SK-N-SH (cell line): Measurements from ENCODE around the gene PCNX2. TPM values are rescaled to one million over a fixed set of nuclear protein-coding genes. Genes with fewer than 3 reads are reported as not detected.

Experiments
- CTCF ChIA-PET: fragments of 300-600, 350-600 bp; formaldehyde crosslinking; extraction: SDS; loops from one replicate; lab custom pipeline; 2021; lab: Yijun Ruan, JAX
- POLR2A ChIA-PET: fragments of 350-600 bp; sonication (Branson Sonifier 250); formaldehyde crosslinking; extraction: SDS; loops from one replicate; lab custom pipeline; 2020; ENCODE audit warnings: antibody characterized with exemption, inconsistent platforms; lab: Yijun Ruan, JAX
- DNase-seq: peaks from one replicate; pipeline ENCODE4 v3.0.0; 2012
- H2AFZ ChIP-seq: fragments of 200-600 bp; sonication (generic); 2 replicates; pipeline ENCODE4 v1.8.1; 2016; ENCODE audit warnings: antibody characterized with exemption, mild to moderate bottlenecking, low read depth
- H3F3A ChIP-seq: fragments of 200-600 bp; sonication (generic); replicated peaks from 2 replicates; pipeline ENCODE3; 2016; ENCODE audit warnings: antibody characterized with exemption, mild to moderate bottlenecking; ENCODE audit not compliant: insufficient read depth
- H3K27ac ChIP-seq, 2 experiments: fragments of 200-500 bp in 1 of 2; fragments of 200-600 bp in 1 of 2; sonication (Bioruptor generic) in 1 of 2; sonication (generic), shearing (Covaris generic) in 1 of 2; 2 replicates each; pipeline versions ENCODE4 v1.5.1 to v1.6.1; 2014 to 2016; ENCODE audit warnings: low read depth in 2 of 2, inconsistent platforms in 1 of 2, low read length in 1 of 2, mild to moderate bottlenecking in 1 of 2, mixed read lengths in 1 of 2
- H3K27me3 ChIP-seq: fragments of 200-600 bp; sonication (generic), shearing (Covaris generic); 2 replicates; pipeline ENCODE4 v1.6.1; 2016; ENCODE audit warnings: mixed run types; ENCODE audit not compliant: insufficient read depth
- H3K36me3 ChIP-seq, 2 experiments: fragments of 200-500 bp in 1 of 2; fragments of 200-600 bp in 1 of 2; sonication (Bioruptor generic) in 1 of 2; sonication (generic) in 1 of 2; replicated peaks in 1 of 2; 2 replicates each; pipeline versions ENCODE3 to v1.5.1; 2014 to 2016; ENCODE audit warnings: low read length in 1 of 2, mild to moderate bottlenecking in 1 of 2; ENCODE audit not compliant: insufficient read depth in 2 of 2, control insufficient read depth in 1 of 2
- H3K4me1 ChIP-seq, 2 experiments: fragments of 200-500 bp in 1 of 2; fragments of 200-600 bp in 1 of 2; sonication (Bioruptor generic) in 1 of 2; sonication (generic), shearing (Covaris generic) in 1 of 2; 2 replicates each; pipeline versions ENCODE4 v1.5.1 to v1.6.1; 2014 to 2016; ENCODE audit warnings: low read depth in 1 of 2, low read length in 1 of 2, mixed run types in 1 of 2; ENCODE audit not compliant: insufficient read depth in 2 of 2, control insufficient read depth in 1 of 2
- H3K4me2 ChIP-seq: fragments of 200-600 bp; sonication (generic), shearing (Covaris generic); 2 replicates; pipeline ENCODE4 v1.6.1; 2017; ENCODE audit warnings: mixed run types
- H3K4me3 ChIP-seq, 2 experiments: fragments of 200-500 bp in 1 of 2; fragments of 200-600 bp in 1 of 2; sonication (Bioruptor generic) in 1 of 2; sonication (generic), shearing (Covaris generic) in 1 of 2; 2 replicates each; pipeline versions ENCODE4 v1.5.1 to v1.8.1; 2014 to 2016; ENCODE audit warnings: low read depth in 2 of 2, inconsistent platforms in 1 of 2, low read length in 1 of 2, mild to moderate bottlenecking in 1 of 2, mixed read lengths in 1 of 2, moderate library complexity in 1 of 2
- H3K79me2 ChIP-seq: fragments of 200-600 bp; sonication (generic); 2 replicates; pipeline ENCODE4 v1.8.1; 2017; ENCODE audit warnings: mild to moderate bottlenecking; ENCODE audit not compliant: insufficient read depth
- H3K9ac ChIP-seq: fragments of 200-600 bp; sonication (generic); 2 replicates; pipeline ENCODE4 v1.6.1; 2017; ENCODE audit warnings: mixed run types
- H3K9me2 ChIP-seq: fragments of 200-600 bp; sonication (generic); 2 replicates; pipeline ENCODE4 v1.6.1; 2017; ENCODE audit warnings: mixed run types
- H3K9me3 ChIP-seq: fragments of 200-600 bp; sonication (generic); 2 replicates; pipeline ENCODE4 v1.6.1; 2017; ENCODE audit warnings: mixed run types, mild to moderate bottlenecking, moderate library complexity
- H4K20me1 ChIP-seq: fragments of 200-600 bp; sonication (generic); 2 replicates; pipeline ENCODE4 v1.6.1; 2017; ENCODE audit warnings: mild to moderate bottlenecking, mixed run types; ENCODE audit not compliant: insufficient read depth
- CHD2 ChIP-seq: fragments of 150-350 bp; IDR thresholded peaks from 2 replicates; pipeline ENCODE4 v1.6.1; 2018; ENCODE audit warnings: low read length; ENCODE audit not compliant: partially characterized antibody
- ELF1 ChIP-seq: IDR thresholded peaks from 2 replicates; pipeline ENCODE4 v1.4.0; 2012
- EZH2phosphoT487 ChIP-seq: fragments of 200-600 bp; sonication (generic); IDR thresholded peaks from 2 replicates; pipeline ENCODE4 v1.6.1; 2017; ENCODE audit warnings: low read depth, mixed run types, mild to moderate bottlenecking, antibody characterized with exemption, moderate library complexity, borderline replicate concordance
- FOSL2 ChIP-seq: IDR thresholded peaks from 2 replicates; pipeline ENCODE4 v1.4.0; 2012; ENCODE audit warnings: low read depth, mild to moderate bottlenecking, moderate library complexity, borderline replicate concordance
- FOXJ3 ChIP-seq: sonication (generic); formaldehyde crosslinking; IDR thresholded peaks from 2 replicates; pipeline ENCODE4 v1.5.1; 2020; ENCODE audit warnings: mild to moderate bottlenecking, missing genetic modification reagents
- FOXM1 ChIP-seq: IDR thresholded peaks from 2 replicates; pipeline ENCODE4 v1.4.0; 2012; ENCODE audit warnings: low read depth, mild to moderate bottlenecking
- GABPA ChIP-seq: IDR thresholded peaks from 2 replicates; pipeline ENCODE4 v1.4.0; 2012; ENCODE audit warnings: low read depth, mild to moderate bottlenecking
- JUND ChIP-seq: IDR thresholded peaks from 2 replicates; pipeline ENCODE4 v1.4.0; 2012
- MEF2A ChIP-seq: IDR thresholded peaks from 2 replicates; pipeline ENCODE4 v1.4.0; 2012; ENCODE audit warnings: low read depth, borderline replicate concordance
- MXI1 ChIP-seq: IDR thresholded peaks from 2 replicates; pipeline ENCODE4 v1.6.1; 2012; ENCODE audit warnings: mild to moderate bottlenecking, low read depth, low read length, improper control_type of control experiment
- NRF1 ChIP-seq: IDR thresholded peaks from 2 replicates; pipeline ENCODE4 v1.6.1; 2012; ENCODE audit warnings: low read depth, mild to moderate bottlenecking, low read length
- PBX3 ChIP-seq: IDR thresholded peaks from 2 replicates; pipeline ENCODE4; 2012
- RAD21 ChIP-seq: IDR thresholded peaks from 2 replicates; pipeline ENCODE4 v1.6.1; 2012; ENCODE audit warnings: mild to moderate bottlenecking, low read length
- RFX5 ChIP-seq: IDR thresholded peaks from 2 replicates; pipeline ENCODE4 v1.6.1; 2012; ENCODE audit warnings: mild to moderate bottlenecking, improper control_type of control experiment, low read length
- RXRA ChIP-seq: IDR thresholded peaks from 2 replicates; pipeline ENCODE4 v1.4.0; 2012; ENCODE audit warnings: low read depth, mild to moderate bottlenecking, borderline replicate concordance
- SIN3A ChIP-seq: IDR thresholded peaks from 2 replicates; pipeline ENCODE4 v1.6.1; 2012; ENCODE audit warnings: low read depth, mild to moderate bottlenecking, low read length, moderate library complexity, borderline replicate concordance
- TAF1 ChIP-seq: IDR thresholded peaks from 2 replicates; pipeline ENCODE4 v1.6.1; 2012; ENCODE audit warnings: low read depth, mild to moderate bottlenecking, low read length, moderate library complexity, borderline replicate concordance
- TEAD4 ChIP-seq: IDR thresholded peaks from 2 replicates; pipeline ENCODE4 v1.4.0; 2012; ENCODE audit warnings: mild to moderate bottlenecking, borderline replicate concordance; ENCODE audit not compliant: insufficient read depth
- USF2 ChIP-seq: fragments of 150-350 bp; IDR thresholded peaks from 2 replicates; pipeline ENCODE4 v1.6.1; 2017; ENCODE audit warnings: antibody characterized with exemption, low read length, low read depth, borderline replicate concordance
- YY1 ChIP-seq: IDR thresholded peaks from 2 replicates; pipeline ENCODE4 v1.4.0; 2012; ENCODE audit warnings: low read depth, mild to moderate bottlenecking
- WGBS: methylation state at CpG from one replicate; pipeline ENCODE4 v1.1.6; 2017; ENCODE audit warnings: low lambda C conversion rate; 5-methylcytosine and 5-hydroxymethylcytosine counted together
- polyA plus RNA-seq, 3 experiments: library from polyadenylated mRNA; depleted of rRNA; stranded (reverse); fragments of >200 nt; gene quantifications; 2 replicates each; pipeline ENCODE4 v1.2.3, GENCODE V29; 2012
- TF ChIP-seq, protein P1 (sequence below): IDR thresholded peaks from 2 replicates; pipeline ENCODE4 v1.4.0; 2012; ENCODE audit warnings: low read depth
- TF ChIP-seq, protein P2 (sequence below): fragments of 150-350 bp; IDR thresholded peaks from 2 replicates; pipeline ENCODE4 v1.6.1; 2016; ENCODE audit warnings: mild to moderate bottlenecking, low read depth, low read length

Gene PCNX2
- polyA plus RNA-seq, 1 of the 3 experiments (the other 2 are of a cell fraction): 10.6 TPM

- H3K4me3 ChIP-seq: no peak overlapping the region
- no peak overlapping the region for H3K4me2 ChIP-seq
- no peaks in the 10 kb centered on the region for H3K27me3 ChIP-seq
- H3F3A ChIP-seq: no peaks in the 10 kb centered on the region
- H3K27ac ChIP-seq: no peak overlapping the region
- TF ChIP-seq FOXM1 (no peak), CHD2 (no peak), NRF1 (no peak), MEF2A (no peak), YY1 (no peak), PBX3 (no peak), USF2 (no peak), GABPA (no peak), MXI1 (no peak), RFX5 (no peak), TEAD4 (no peak), ELF1 (no peak), JUND (no peak), RXRA (no peak), SIN3A (no peak)
- TF ChIP-seq, protein P1, sequence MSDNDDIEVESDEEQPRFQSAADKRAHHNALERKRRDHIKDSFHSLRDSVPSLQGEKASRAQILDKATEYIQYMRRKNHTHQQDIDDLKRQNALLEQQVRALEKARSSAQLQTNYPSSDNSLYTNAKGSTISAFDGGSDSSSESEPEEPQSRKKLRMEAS: no peak
- H3K9ac ChIP-seq: no peak overlapping the region
- DNase-seq: no peak
- POLR2A ChIA-PET: no interaction called here
- H3K9me3 ChIP-seq: peaks cover 4% of the 10 kb centered on the region
- H3K4me1 ChIP-seq: no peaks in the 10 kb centered on the region
- H3K36me3 ChIP-seq: peaks cover 41 to 46% of the 10 kb centered on the region in 2 experiments
- CTCF ChIA-PET: no interaction called here
- no peak overlapping the region for H2AFZ ChIP-seq
- no peaks in the 10 kb centered on the region for H3K79me2 ChIP-seq
- no peaks in the 10 kb centered on the region for H4K20me1 ChIP-seq
- 74% methylated on average over 3 of the region's 3 CpGs for WGBS
- no peaks in the 10 kb centered on the region for H3K9me2 ChIP-seq
These were observed 101.8 kb downstream of the PCNX2 start for GRCh38 chr1:233193741-233194140.

- 96% methylated on average over 5 of the region's 5 CpGs for WGBS
- H3K27me3 ChIP-seq: no peaks in the 10 kb centered on the region
- H3K27ac ChIP-seq: no peak overlapping the region
- no peak for DNase-seq
- peaks cover 25 to 27% of the 10 kb centered on the region in 2 experiments for H3K36me3 ChIP-seq
- H3K4me3 ChIP-seq: no peak overlapping the region
- no peaks in the 10 kb centered on the region for H3F3A ChIP-seq
- H2AFZ ChIP-seq: no peak overlapping the region
- H4K20me1 ChIP-seq: no peaks in the 10 kb centered on the region
- no peak overlapping the region for H3K4me2 ChIP-seq
- ChIA-PET POLR2A (no interaction called here), CTCF (no interaction called here)
- H3K4me1 ChIP-seq: no peaks in the 10 kb centered on the region
- H3K9me3 ChIP-seq: peaks cover 4% of the 10 kb centered on the region
- TF ChIP-seq TAF1 (no peak), PBX3 (no peak), EZH2phosphoT487 (no peak), FOXJ3 (CRISPR knock-in tag) (no peak), FOSL2 (no peak), SIN3A (no peak), MEF2A (no peak), RAD21 (no peak), RXRA (no peak)
- TF ChIP-seq, protein P2, sequence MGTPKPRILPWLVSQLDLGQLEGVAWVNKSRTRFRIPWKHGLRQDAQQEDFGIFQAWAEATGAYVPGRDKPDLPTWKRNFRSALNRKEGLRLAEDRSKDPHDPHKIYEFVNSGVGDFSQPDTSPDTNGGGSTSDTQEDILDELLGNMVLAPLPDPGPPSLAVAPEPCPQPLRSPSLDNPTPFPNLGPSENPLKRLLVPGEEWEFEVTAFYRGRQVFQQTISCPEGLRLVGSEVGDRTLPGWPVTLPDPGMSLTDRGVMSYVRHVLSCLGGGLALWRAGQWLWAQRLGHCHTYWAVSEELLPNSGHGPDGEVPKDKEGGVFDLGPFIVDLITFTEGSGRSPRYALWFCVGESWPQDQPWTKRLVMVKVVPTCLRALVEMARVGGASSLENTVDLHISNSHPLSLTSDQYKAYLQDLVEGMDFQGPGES: no peak
- H3K79me2 ChIP-seq: no peaks in the 10 kb centered on the region
- H3K9me2 ChIP-seq: no peaks in the 10 kb centered on the region
- no peak overlapping the region for H3K9ac ChIP-seq
These were observed 104.5 kb downstream of the PCNX2 start for GRCh38 chr1:233190987-233191386.
